Measurements from ENCODE around the gene GTF2H2C. TPM values are rescaled to one million over a fixed set of nuclear protein-coding genes. Genes with fewer than 3 reads are reported as not detected.
A peak's percentile ranks its signal among the peaks of the same experiment; 100 is the strongest.

GTF2H2C gene
- total and polyA plus RNA-seq, 12 donors: 7.3 to 17.9 (median 14.2) TPM

DNA sequence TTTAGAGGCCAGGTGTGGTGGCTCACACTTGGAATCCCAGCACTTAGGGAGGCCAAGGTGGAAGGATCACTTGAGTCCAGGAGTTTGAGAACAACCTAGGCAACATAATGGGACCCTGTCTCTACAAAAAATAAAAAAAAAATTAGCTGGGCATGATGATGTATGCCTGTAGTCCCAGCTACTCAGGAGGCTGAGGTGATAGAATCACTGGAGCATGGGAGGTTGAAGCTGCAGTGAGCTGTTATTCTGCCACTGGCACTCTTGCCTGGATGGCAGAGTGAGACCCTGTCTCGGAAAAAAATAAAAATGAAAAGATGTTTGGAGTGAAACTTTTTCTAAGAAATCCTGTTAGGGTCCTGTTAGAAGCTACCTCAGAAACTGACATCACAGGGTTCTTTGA lies 43.2 kb upstream of the GTF2H2C start:
- Histone ChIP-seq H3K4me3 (no peak overlapping the region), H3K27me3 (no peaks in the 10 kb centered on the region), H3K9me3 (no peaks in the 10 kb centered on the region), H3K4me1 (peaks cover 0 to 5% (median 0%) of the 10 kb centered on the region in 9 donors), H3K36me3 (no peaks in the 10 kb centered on the region), H3K27ac (no peak overlapping the region)
- DNase-seq (no peak), ATAC-seq (no peak)
- TF ChIP-seq, protein P1, sequence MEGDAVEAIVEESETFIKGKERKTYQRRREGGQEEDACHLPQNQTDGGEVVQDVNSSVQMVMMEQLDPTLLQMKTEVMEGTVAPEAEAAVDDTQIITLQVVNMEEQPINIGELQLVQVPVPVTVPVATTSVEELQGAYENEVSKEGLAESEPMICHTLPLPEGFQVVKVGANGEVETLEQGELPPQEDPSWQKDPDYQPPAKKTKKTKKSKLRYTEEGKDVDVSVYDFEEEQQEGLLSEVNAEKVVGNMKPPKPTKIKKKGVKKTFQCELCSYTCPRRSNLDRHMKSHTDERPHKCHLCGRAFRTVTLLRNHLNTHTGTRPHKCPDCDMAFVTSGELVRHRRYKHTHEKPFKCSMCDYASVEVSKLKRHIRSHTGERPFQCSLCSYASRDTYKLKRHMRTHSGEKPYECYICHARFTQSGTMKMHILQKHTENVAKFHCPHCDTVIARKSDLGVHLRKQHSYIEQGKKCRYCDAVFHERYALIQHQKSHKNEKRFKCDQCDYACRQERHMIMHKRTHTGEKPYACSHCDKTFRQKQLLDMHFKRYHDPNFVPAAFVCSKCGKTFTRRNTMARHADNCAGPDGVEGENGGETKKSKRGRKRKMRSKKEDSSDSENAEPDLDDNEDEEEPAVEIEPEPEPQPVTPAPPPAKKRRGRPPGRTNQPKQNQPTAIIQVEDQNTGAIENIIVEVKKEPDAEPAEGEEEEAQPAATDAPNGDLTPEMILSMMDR (IDR thresholded peaks at IDR 0.05): no peak
- intact Hi-C loops (cut with DNase I): loop anchor here in 1 of 10 donors (10.0 kb wide), 1 partner anchor 52 kb away; no protein-coding TSS in a partner anchor
- 92 to 96% methylated on average over 1 of the region's 1 CpG for WGBS, 2 donors

DNA sequence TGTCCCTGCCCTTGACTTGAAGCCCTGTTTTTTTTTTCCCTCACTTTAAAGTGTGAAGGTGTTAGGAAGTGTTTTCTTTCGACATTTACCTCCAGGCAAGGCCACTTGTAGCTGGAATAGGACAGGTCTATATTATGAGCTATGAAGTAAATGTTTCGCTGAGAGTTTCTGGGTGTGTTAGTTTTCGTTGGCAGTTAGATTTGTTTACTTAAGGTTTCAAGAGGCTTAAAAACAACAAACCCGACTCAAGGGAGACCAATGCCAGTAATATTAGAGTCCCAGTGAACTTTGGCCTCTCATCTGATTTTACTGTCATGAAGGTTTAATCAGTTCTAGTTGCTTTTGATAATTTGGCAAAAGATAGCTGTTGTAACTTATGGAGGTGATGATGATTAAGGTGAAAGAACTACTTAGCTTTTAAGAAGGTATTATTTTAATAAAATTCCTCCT lies 42.2 kb upstream of the GTF2H2C start:
- Histone ChIP-seq H3K9me3 (no peaks in the 10 kb centered on the region), H3K4me1 (peaks cover 0 to 5% (median 0%) of the 10 kb centered on the region in 9 donors), H3K27me3 (no peaks in the 10 kb centered on the region), H3K36me3 (no peaks in the 10 kb centered on the region), H3K4me3 (no peak overlapping the region), H3K27ac (no peak overlapping the region)
- TF ChIP-seq, protein P1 (IDR thresholded peaks at IDR 0.05): no peak
- ATAC-seq (peak in 1 of 8 donors; percentile 25), DNase-seq (no peak)
- WGBS, 2 donors: 32 to 43% methylated on average over 4 of the region's 4 CpGs
- intact Hi-C loops (cut with DNase I): loop anchor here in 1 of 10 donors (10.0 kb wide), 1 partner anchor 53 kb away; no protein-coding TSS in a partner anchor

DNA sequence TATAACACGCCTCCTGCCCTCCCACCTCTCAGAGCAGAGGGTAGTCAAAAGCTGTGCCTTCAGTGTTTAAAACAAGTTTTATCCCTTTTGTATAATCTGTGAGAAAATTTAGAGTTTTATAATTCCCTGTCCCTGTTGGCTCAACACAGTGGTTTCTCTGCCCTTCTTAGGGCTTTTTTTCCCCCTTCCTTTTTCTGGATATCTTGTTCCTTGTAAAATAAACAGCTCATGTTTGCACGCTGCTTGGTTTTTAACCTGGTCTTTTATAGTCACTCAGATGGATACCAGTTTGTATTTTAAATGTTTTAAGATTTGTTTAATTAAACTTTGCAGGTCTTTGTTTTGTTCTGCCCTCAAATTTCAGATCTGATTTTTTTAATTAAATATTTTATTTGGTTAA lies 40.7 kb upstream of the GTF2H2C start:
- 85 to 87% methylated on average over 2 of the region's 2 CpGs for WGBS, 2 donors
- no peaks in the 10 kb centered on the region for H3K9me3 ChIP-seq
- no peaks in the 10 kb centered on the region for H3K27me3 ChIP-seq
- H3K4me3 ChIP-seq: no peak overlapping the region
- TF ChIP-seq, protein P1 (IDR thresholded peaks at IDR 0.05): no peak
- H3K4me1 ChIP-seq: peaks cover 0 to 5% (median 0%) of the 10 kb centered on the region in 9 donors
- DNase-seq (no peak), ATAC-seq (no peak)
- H3K36me3 ChIP-seq: no peaks in the 10 kb centered on the region
- H3K27ac ChIP-seq: no peak overlapping the region
- intact Hi-C loops (cut with DNase I): loop anchor here in 1 of 10 donors (10.0 kb wide), 1 partner anchor 54 kb away; no protein-coding TSS in a partner anchor

DNA sequence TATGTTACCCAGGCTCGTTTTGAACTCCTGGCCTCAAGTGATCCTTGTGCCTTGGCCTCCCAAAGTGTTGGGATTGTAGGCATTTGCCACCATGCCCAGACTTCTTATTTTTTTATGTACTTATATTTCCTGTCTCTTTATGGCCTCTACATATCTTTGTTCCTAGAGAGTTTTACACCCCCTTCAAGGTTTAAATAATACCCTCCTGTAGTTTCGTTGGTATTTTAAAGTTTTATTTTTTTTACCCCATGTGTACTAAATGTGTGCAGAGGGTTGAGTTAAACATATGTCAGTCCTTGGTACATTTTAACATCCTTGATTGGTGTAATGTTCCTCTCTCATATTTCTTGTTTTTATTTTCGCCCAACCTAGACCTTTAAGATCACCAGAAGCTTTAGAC lies 38.0 kb upstream of the GTF2H2C start:
- Histone ChIP-seq H3K36me3 (no peaks in the 10 kb centered on the region), H3K4me1 (peaks cover 0 to 5% (median 0%) of the 10 kb centered on the region in 9 donors), H3K4me3 (no peak overlapping the region), H3K27ac (no peak overlapping the region), H3K9me3 (no peaks in the 10 kb centered on the region), H3K27me3 (no peaks in the 10 kb centered on the region)
- TF ChIP-seq, protein P1 (IDR thresholded peaks at IDR 0.05): no peak
- ATAC-seq (no peak), DNase-seq (no peak)
- 79 to 84% methylated on average over 3 of the region's 3 CpGs for WGBS, 2 donors
- intact Hi-C loops (cut with DNase I): no loop called here
